GM23338 (cell line): Measurements from ENCODE around the gene RNF20. TPM values are rescaled to one million over a fixed set of nuclear protein-coding genes. Genes with fewer than 3 reads are reported as not detected.

Source experiments
- ATAC-seq: fragments of 200-7000 bp; cut with Tn5 transposase; 3 replicates; pipeline ENCODE4 v1.9.1; 2020
- DNase-seq: peaks from one replicate; pipeline ENCODE4 v3.0.0-alpha.2; 2015; ENCODE audit warnings: low spot score
- H2AFZ ChIP-seq: fragments of 200-600 bp; sonication (generic); 2 replicates; pipeline ENCODE4 v1.8.0; 2016; ENCODE audit warnings: antibody characterized with exemption, mild to moderate bottlenecking, moderate library complexity
- H3F3A ChIP-seq: fragments of 200-600 bp; sonication (generic); replicated peaks from 2 replicates; pipeline ENCODE4 v1.8.0; 2017; ENCODE audit warnings: antibody characterized with exemption, mixed run types, low read depth
- H3K27ac ChIP-seq: fragments of 200-600 bp; sonication (generic); 2 replicates; pipeline ENCODE4 v1.6.1; 2016; ENCODE audit warnings: low read depth
- H3K27me3 ChIP-seq: fragments of 200-600 bp; sonication (generic); 2 replicates; pipeline ENCODE4 v1.8.0; 2016; ENCODE audit warnings: mild to moderate bottlenecking, mixed run types, moderate library complexity; ENCODE audit not compliant: insufficient read depth
- H3K36me3 ChIP-seq: fragments of 200-600 bp; sonication (generic); 2 replicates; pipeline ENCODE4 v1.8.0; 2016; ENCODE audit warnings: mild to moderate bottlenecking; ENCODE audit not compliant: insufficient read depth
- H3K4me1 ChIP-seq: fragments of 200-600 bp; sonication (generic); 2 replicates; pipeline ENCODE4 v1.8.0; 2016; ENCODE audit warnings: mild to moderate bottlenecking, moderate library complexity; ENCODE audit not compliant: insufficient read depth
- H3K4me2 ChIP-seq: fragments of 200-600 bp; sonication (generic); 2 replicates; pipeline ENCODE4 v1.7.1; 2017; ENCODE audit warnings: mixed run types
- H3K4me3 ChIP-seq: fragments of 200-600 bp; sonication (generic); 2 replicates; pipeline ENCODE4 v1.6.1; 2016; ENCODE audit warnings: mixed run types
- H3K79me2 ChIP-seq: fragments of 200-600 bp; sonication (generic); replicated peaks from 2 replicates; pipeline ENCODE4 v1.8.0; 2017; ENCODE audit warnings: mild to moderate bottlenecking; ENCODE audit not compliant: insufficient read depth
- H3K9me2 ChIP-seq: fragments of 200-600 bp; sonication (generic); 2 replicates; pipeline ENCODE4 v1.8.0; 2017; ENCODE audit not compliant: insufficient read depth
- H4K20me1 ChIP-seq: fragments of 200-600 bp; sonication (generic); replicated peaks from 2 replicates; pipeline ENCODE4 v1.8.0; 2017; ENCODE audit warnings: mild to moderate bottlenecking; ENCODE audit not compliant: insufficient read depth
- H3K27ac Mint-ChIP-seq: 2 replicates; pipeline ENCODE4 v1.8.0; 2020; ENCODE audit warnings: inconsistent platforms, mild to moderate bottlenecking, moderate library complexity, mixed read lengths
- H3K27me3 Mint-ChIP-seq: 3 replicates; pipeline ENCODE4 v1.8.0; 2022; ENCODE audit warnings: low read depth, mild to moderate bottlenecking, moderate library complexity, mixed read lengths, inconsistent platforms; ENCODE audit not compliant: insufficient read depth, poor library complexity
- H3K36me3 Mint-ChIP-seq: 3 replicates; pipeline ENCODE4 v1.8.0; 2021; ENCODE audit warnings: low read depth, mild to moderate bottlenecking, inconsistent platforms, moderate library complexity, mixed read lengths
- H3K4me1 Mint-ChIP-seq: 3 replicates; pipeline ENCODE4 v1.8.0; 2020; ENCODE audit warnings: mild to moderate bottlenecking, inconsistent platforms, mixed read lengths
- H3K4me3 Mint-ChIP-seq: 3 replicates; pipeline ENCODE4 v1.8.0; 2021; ENCODE audit warnings: moderate library complexity, mild to moderate bottlenecking, inconsistent platforms, mixed read lengths
- H3K9me3 Mint-ChIP-seq: 3 replicates; pipeline ENCODE4 v1.8.0; 2020; ENCODE audit warnings: moderate library complexity, mild to moderate bottlenecking, inconsistent platforms, mixed read lengths
- CREB1 ChIP-seq: fragments of 250-450 bp; sonication (Bioruptor Pico); IDR thresholded peaks from 2 replicates; pipeline ENCODE4 v1.5.0; 2020; ENCODE audit warnings: low read depth, mild to moderate bottlenecking, moderate library complexity
- EZH2 ChIP-seq: fragments of 200-600 bp; sonication (generic); IDR thresholded peaks from one replicate; pipeline ENCODE4 v1.8.0; 2017; ENCODE audit warnings: antibody characterized with exemption, mild to moderate bottlenecking, low read depth; ENCODE audit not compliant: unreplicated experiment
- EZH2phosphoT487 ChIP-seq: fragments of 200-600 bp; sonication (generic); IDR thresholded peaks from one replicate; pipeline ENCODE4 v1.8.1; 2018; ENCODE audit warnings: antibody characterized with exemption; ENCODE audit not compliant: unreplicated experiment
- JUNB ChIP-seq: IDR thresholded peaks from one replicate; pipeline ENCODE4 v1.6.1; 2016; ENCODE audit warnings: antibody characterized with exemption; ENCODE audit not compliant: unreplicated experiment
- NANOG ChIP-seq: IDR thresholded peaks from 2 replicates; pipeline ENCODE4 v1.6.1; 2016; ENCODE audit warnings: antibody characterized with exemption, borderline replicate concordance
- POLR2AphosphoS5 ChIP-seq: IDR thresholded peaks from 2 replicates; pipeline ENCODE4 v1.6.1; 2016; ENCODE audit warnings: antibody characterized with exemption, low read depth
- STAT1 ChIP-seq: IDR thresholded peaks from one replicate; pipeline ENCODE4 v1.6.1; 2016; ENCODE audit warnings: antibody characterized with exemption; ENCODE audit not compliant: unreplicated experiment
- ZNF114 ChIP-seq: fragments of 250-450 bp; sonication (Bioruptor Pico); IDR thresholded peaks from 2 replicates; pipeline ENCODE4 v1.5.0; 2020; ENCODE audit warnings: mild to moderate bottlenecking, moderate library complexity
- ZNF331 ChIP-seq: fragments of 250-450 bp; sonication (Bioruptor Pico); IDR thresholded peaks from 2 replicates; pipeline ENCODE4 v1.5.0; 2020; ENCODE audit warnings: low read depth, mild to moderate bottlenecking, moderate library complexity
- polyA plus RNA-seq: library from polyadenylated mRNA; unstranded; fragments of >200 nt; fragmentation: Nextera tagmentation; extraction: Ambion mirVana; gene quantifications from 2 replicates; pipeline ENCODE4 v1.2.1, GENCODE V29; 2016
- total RNA-seq: library from RNA; depleted of rRNA; stranded (reverse); fragments of >200 nt; shearing (Covaris generic); gene quantifications from 2 replicates; pipeline ENCODE4 v1.2.3, GENCODE V29; 2014
- TF ChIP-seq, protein P1 (sequence below): IDR thresholded peaks from 2 replicates; pipeline ENCODE4 v1.6.1; 2016; ENCODE audit warnings: antibody characterized with exemption
- TF ChIP-seq, protein P2 (sequence below): IDR thresholded peaks from one replicate; pipeline ENCODE4 v1.6.1; 2018; ENCODE audit warnings: antibody characterized with exemption; ENCODE audit not compliant: unreplicated experiment
- TF ChIP-seq, protein P3 (sequence below), 2 experiments: fragments of 200-600 bp in 1 of 2; sonication (generic) in 1 of 2; conservative IDR thresholded peaks; 2 replicates each; pipeline versions ENCODE4 v1.5.1 to v1.6.1; 2016 to 2017; ENCODE audit warnings: antibody characterized with exemption in 2 of 2, low read depth in 2 of 2, mild to moderate bottlenecking in 2 of 2, moderate library complexity in 1 of 2
- TF ChIP-seq, protein P4 (sequence below): fragments of 250-450 bp; sonication (Bioruptor Pico); IDR thresholded peaks from 2 replicates; pipeline ENCODE4 v1.5.0; 2020; ENCODE audit warnings: mild to moderate bottlenecking, moderate library complexity

RNF20 gene
- total and polyA plus RNA-seq, 2 experiments from 2014 or later: 33.6 to 36.2 TPM

DNA sequence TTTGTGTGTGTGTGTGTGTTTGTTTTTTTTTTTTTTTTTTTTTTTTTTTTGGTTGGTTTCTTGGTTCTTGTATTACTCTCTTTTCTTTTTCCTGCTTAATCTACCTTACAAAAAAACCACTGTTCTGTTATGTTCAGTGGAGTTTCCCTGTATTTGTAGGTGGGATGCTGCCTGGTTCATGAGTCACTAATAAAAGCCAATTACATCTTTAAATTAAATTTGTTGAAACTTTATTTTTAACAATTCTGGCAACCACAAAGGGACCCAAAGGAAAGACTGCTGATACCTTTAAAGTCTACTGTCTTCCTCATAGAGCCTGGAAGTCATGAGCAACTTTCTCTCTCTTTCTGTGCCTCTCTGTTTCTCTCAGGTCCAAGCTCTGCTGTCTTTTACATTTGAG, 29.5 kb upstream of the RNF20 start:
- Histone ChIP-seq H3K27ac (no peak overlapping the region), H3K27me3 (no peaks in the 10 kb centered on the region), H3K79me2 (no peaks in the 10 kb centered on the region), H3K4me2 (no peak overlapping the region), H3K9me2 (peaks cover 15% of the 10 kb centered on the region; the same call in 1 of the 2 replicates), H3K4me3 (no peak overlapping the region), H3K4me1 (no peaks in the 10 kb centered on the region), H3F3A (no peaks in the 10 kb centered on the region), H4K20me1 (no peaks in the 10 kb centered on the region), H2AFZ (no peak overlapping the region), H3K36me3 (no peaks in the 10 kb centered on the region)
- ATAC-seq: no peak
- Mint-ChIP-seq H3K4me1 (no peaks in the 10 kb centered on the region; the same call in 2 of the 3 replicates), H3K4me3 (no peak overlapping the region), H3K27me3 (no peaks in the 10 kb centered on the region), H3K36me3 (no peaks in the 10 kb centered on the region), H3K27ac (no peak overlapping the region), H3K9me3 (no peaks in the 10 kb centered on the region)
- TF ChIP-seq, protein P1, sequence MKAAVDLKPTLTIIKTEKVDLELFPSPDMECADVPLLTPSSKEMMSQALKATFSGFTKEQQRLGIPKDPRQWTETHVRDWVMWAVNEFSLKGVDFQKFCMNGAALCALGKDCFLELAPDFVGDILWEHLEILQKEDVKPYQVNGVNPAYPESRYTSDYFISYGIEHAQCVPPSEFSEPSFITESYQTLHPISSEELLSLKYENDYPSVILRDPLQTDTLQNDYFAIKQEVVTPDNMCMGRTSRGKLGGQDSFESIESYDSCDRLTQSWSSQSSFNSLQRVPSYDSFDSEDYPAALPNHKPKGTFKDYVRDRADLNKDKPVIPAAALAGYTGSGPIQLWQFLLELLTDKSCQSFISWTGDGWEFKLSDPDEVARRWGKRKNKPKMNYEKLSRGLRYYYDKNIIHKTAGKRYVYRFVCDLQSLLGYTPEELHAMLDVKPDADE: no peak
- TF ChIP-seq EZH2phosphoT487 (no peak), NANOG (no peak), EZH2 (no peak), ZNF331 (CRISPR knock-in tag) (no peak), CREB1 (no peak), JUNB (no peak), ZNF114 (CRISPR knock-in tag) (no peak), STAT1 (no peak), POLR2AphosphoS5 (no peak)
- TF ChIP-seq, protein P2, sequence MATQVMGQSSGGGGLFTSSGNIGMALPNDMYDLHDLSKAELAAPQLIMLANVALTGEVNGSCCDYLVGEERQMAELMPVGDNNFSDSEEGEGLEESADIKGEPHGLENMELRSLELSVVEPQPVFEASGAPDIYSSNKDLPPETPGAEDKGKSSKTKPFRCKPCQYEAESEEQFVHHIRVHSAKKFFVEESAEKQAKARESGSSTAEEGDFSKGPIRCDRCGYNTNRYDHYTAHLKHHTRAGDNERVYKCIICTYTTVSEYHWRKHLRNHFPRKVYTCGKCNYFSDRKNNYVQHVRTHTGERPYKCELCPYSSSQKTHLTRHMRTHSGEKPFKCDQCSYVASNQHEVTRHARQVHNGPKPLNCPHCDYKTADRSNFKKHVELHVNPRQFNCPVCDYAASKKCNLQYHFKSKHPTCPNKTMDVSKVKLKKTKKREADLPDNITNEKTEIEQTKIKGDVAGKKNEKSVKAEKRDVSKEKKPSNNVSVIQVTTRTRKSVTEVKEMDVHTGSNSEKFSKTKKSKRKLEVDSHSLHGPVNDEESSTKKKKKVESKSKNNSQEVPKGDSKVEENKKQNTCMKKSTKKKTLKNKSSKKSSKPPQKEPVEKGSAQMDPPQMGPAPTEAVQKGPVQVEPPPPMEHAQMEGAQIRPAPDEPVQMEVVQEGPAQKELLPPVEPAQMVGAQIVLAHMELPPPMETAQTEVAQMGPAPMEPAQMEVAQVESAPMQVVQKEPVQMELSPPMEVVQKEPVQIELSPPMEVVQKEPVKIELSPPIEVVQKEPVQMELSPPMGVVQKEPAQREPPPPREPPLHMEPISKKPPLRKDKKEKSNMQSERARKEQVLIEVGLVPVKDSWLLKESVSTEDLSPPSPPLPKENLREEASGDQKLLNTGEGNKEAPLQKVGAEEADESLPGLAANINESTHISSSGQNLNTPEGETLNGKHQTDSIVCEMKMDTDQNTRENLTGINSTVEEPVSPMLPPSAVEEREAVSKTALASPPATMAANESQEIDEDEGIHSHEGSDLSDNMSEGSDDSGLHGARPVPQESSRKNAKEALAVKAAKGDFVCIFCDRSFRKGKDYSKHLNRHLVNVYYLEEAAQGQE: no peak
- TF ChIP-seq, protein P3, sequence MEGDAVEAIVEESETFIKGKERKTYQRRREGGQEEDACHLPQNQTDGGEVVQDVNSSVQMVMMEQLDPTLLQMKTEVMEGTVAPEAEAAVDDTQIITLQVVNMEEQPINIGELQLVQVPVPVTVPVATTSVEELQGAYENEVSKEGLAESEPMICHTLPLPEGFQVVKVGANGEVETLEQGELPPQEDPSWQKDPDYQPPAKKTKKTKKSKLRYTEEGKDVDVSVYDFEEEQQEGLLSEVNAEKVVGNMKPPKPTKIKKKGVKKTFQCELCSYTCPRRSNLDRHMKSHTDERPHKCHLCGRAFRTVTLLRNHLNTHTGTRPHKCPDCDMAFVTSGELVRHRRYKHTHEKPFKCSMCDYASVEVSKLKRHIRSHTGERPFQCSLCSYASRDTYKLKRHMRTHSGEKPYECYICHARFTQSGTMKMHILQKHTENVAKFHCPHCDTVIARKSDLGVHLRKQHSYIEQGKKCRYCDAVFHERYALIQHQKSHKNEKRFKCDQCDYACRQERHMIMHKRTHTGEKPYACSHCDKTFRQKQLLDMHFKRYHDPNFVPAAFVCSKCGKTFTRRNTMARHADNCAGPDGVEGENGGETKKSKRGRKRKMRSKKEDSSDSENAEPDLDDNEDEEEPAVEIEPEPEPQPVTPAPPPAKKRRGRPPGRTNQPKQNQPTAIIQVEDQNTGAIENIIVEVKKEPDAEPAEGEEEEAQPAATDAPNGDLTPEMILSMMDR (conservative IDR thresholded peaks at IDR 0.05; ENCODE audit: low read depth in 2 of 2): no peak
- TF ChIP-seq, protein P4, sequence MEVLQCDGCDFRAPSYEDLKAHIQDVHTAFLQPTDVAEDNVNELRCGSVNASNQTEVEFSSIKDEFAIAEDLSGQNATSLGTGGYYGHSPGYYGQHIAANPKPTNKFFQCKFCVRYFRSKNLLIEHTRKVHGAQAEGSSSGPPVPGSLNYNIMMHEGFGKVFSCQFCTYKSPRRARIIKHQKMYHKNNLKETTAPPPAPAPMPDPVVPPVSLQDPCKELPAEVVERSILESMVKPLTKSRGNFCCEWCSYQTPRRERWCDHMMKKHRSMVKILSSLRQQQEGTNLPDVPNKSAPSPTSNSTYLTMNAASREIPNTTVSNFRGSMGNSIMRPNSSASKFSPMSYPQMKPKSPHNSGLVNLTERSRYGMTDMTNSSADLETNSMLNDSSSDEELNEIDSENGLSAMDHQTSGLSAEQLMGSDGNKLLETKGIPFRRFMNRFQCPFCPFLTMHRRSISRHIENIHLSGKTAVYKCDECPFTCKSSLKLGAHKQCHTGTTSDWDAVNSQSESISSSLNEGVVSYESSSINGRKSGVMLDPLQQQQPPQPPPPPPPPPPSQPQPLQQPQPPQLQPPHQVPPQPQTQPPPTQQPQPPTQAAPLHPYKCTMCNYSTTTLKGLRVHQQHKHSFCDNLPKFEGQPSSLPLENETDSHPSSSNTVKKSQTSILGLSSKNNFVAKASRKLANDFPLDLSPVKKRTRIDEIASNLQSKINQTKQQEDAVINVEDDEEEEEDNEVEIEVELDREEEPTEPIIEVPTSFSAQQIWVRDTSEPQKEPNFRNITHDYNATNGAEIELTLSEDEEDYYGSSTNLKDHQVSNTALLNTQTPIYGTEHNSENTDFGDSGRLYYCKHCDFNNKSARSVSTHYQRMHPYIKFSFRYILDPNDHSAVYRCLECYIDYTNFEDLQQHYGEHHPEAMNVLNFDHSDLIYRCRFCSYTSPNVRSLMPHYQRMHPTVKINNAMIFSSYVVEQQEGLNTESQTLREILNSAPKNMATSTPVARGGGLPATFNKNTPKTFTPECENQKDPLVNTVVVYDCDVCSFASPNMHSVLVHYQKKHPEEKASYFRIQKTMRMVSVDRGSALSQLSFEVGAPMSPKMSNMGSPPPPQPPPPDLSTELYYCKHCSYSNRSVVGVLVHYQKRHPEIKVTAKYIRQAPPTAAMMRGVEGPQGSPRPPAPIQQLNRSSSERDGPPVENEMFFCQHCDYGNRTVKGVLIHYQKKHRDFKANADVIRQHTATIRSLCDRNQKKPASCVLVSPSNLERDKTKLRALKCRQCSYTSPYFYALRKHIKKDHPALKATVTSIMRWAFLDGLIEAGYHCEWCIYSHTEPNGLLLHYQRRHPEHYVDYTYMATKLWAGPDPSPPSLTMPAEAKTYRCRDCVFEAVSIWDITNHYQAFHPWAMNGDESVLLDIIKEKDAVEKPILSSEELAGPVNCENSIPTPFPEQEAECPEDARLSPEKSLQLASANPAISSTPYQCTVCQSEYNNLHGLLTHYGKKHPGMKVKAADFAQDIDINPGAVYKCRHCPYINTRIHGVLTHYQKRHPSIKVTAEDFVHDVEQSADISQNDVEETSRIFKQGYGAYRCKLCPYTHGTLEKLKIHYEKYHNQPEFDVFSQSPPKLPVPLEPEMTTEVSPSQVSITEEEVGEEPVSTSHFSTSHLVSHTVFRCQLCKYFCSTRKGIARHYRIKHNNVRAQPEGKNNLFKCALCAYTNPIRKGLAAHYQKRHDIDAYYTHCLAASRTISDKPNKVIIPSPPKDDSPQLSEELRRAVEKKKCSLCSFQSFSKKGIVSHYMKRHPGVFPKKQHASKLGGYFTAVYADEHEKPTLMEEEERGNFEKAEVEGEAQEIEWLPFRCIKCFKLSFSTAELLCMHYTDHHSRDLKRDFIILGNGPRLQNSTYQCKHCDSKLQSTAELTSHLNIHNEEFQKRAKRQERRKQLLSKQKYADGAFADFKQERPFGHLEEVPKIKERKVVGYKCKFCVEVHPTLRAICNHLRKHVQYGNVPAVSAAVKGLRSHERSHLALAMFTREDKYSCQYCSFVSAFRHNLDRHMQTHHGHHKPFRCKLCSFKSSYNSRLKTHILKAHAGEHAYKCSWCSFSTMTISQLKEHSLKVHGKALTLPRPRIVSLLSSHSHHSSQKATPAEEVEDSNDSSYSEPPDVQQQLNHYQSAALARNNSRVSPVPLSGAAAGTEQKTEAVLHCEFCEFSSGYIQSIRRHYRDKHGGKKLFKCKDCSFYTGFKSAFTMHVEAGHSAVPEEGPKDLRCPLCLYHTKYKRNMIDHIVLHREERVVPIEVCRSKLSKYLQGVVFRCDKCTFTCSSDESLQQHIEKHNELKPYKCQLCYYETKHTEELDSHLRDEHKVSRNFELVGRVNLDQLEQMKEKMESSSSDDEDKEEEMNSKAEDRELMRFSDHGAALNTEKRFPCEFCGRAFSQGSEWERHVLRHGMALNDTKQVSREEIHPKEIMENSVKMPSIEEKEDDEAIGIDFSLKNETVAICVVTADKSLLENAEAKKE (CRISPR knock-in tag): no peak
- no peak for DNase-seq
